ENCODE data around the gene LRP2.
A peak's percentile ranks its signal among the peaks of the same experiment; 100 is the strongest.

The LRP2 gene

GRCh38 chr2:169362894-169363559 is 693 bp upstream of the LRP2 start:
- H3K4me3 Mint-ChIP-seq: peak overlapping the region; percentile 80

GRCh38 chr2:169361706-169362117 is 622 bp downstream of the LRP2 start:
- no peak overlapping the region for H3K27ac Mint-ChIP-seq
- H3K36me3 Mint-ChIP-seq (ENCODE audit: low read depth): no peaks in the 10 kb centered on the region
- peak; percentile 49 for DNase-seq
- H3K9me3 Mint-ChIP-seq: no peaks in the 10 kb centered on the region
- peak overlapping the region; percentile 45 for H3K4me3 Mint-ChIP-seq
- H3K4me1 Mint-ChIP-seq (ENCODE audit: low read depth): peaks cover 38% of the 10 kb centered on the region
- H3K27me3 Mint-ChIP-seq: peaks cover 65% of the 10 kb centered on the region

More at GRCh38 chr2:169362894-169363559, 693 bp upstream of the LRP2 start:
- no peaks in the 10 kb centered on the region for H3K36me3 Mint-ChIP-seq (ENCODE audit: low read depth)
- peaks cover 71% of the 10 kb centered on the region for H3K27me3 Mint-ChIP-seq
- peaks cover 38% of the 10 kb centered on the region for H3K4me1 Mint-ChIP-seq (ENCODE audit: low read depth)
- H3K27ac Mint-ChIP-seq: peak overlapping the region; percentile 47
- no peak for DNase-seq
- no peaks in the 10 kb centered on the region for H3K9me3 Mint-ChIP-seq

- H3K4me1 Mint-ChIP-seq (ENCODE audit: low read depth): peaks cover 38% of the 10 kb centered on the region
Measured at GRCh38 chr2:169360984-169361705, 1.2 kb downstream of the LRP2 start.

GRCh38 chr2:169358016-169358415 is 4.3 kb downstream of the LRP2 start:
- H3K36me3 Mint-ChIP-seq (ENCODE audit: low read depth): no peaks in the 10 kb centered on the region
- H3K27me3 Mint-ChIP-seq: peaks cover 59% of the 10 kb centered on the region

More at GRCh38 chr2:169360984-169361705, 1.2 kb downstream of the LRP2 start:
- no peaks in the 10 kb centered on the region for H3K9me3 Mint-ChIP-seq
- DNase-seq: no peak
- peak overlapping the region; percentile 45 for H3K4me3 Mint-ChIP-seq
- H3K27ac Mint-ChIP-seq: no peak overlapping the region
- peaks cover 70% of the 10 kb centered on the region for H3K27me3 Mint-ChIP-seq
- H3K36me3 Mint-ChIP-seq (ENCODE audit: low read depth): no peaks in the 10 kb centered on the region

GRCh38 chr2:169354244-169354643 is 8.1 kb downstream of the LRP2 start:
- Mint-ChIP-seq H3K27ac (no peak overlapping the region), H3K4me1 (ENCODE audit: low read depth) (peaks cover 2% of the 10 kb centered on the region), H3K9me3 (no peaks in the 10 kb centered on the region), H3K27me3 (peaks cover 26% of the 10 kb centered on the region), H3K36me3 (ENCODE audit: low read depth) (no peaks in the 10 kb centered on the region), H3K4me3 (no peak overlapping the region)
- DNase-seq: no peak

More at GRCh38 chr2:169358016-169358415, 4.3 kb downstream of the LRP2 start:
- H3K27ac Mint-ChIP-seq: no peak overlapping the region
- no peaks in the 10 kb centered on the region for H3K9me3 Mint-ChIP-seq
- DNase-seq: no peak
- peaks cover 17% of the 10 kb centered on the region for H3K4me1 Mint-ChIP-seq (ENCODE audit: low read depth)
- no peak overlapping the region for H3K4me3 Mint-ChIP-seq

GRCh38 chr2:169351725-169352124 is 10.6 kb downstream of the LRP2 start:
- no peak for DNase-seq
- Mint-ChIP-seq H3K36me3 (ENCODE audit: low read depth) (no peaks in the 10 kb centered on the region), H3K4me1 (ENCODE audit: low read depth) (peaks cover 2% of the 10 kb centered on the region), H3K9me3 (no peaks in the 10 kb centered on the region), H3K27me3 (peaks cover 19% of the 10 kb centered on the region), H3K27ac (no peak overlapping the region), H3K4me3 (no peak overlapping the region)

- H3K27ac Mint-ChIP-seq: no peak overlapping the region
- peaks cover 5% of the 10 kb centered on the region for H3K27me3 Mint-ChIP-seq
- no peaks in the 10 kb centered on the region for H3K36me3 Mint-ChIP-seq (ENCODE audit: low read depth)
- no peak for DNase-seq
- H3K4me3 Mint-ChIP-seq: no peak overlapping the region
- H3K9me3 Mint-ChIP-seq: no peaks in the 10 kb centered on the region
- peaks cover 2% of the 10 kb centered on the region for H3K4me1 Mint-ChIP-seq (ENCODE audit: low read depth)
Measured at GRCh38 chr2:169349535-169349934, 12.8 kb downstream of the LRP2 start.

- Mint-ChIP-seq H3K36me3 (ENCODE audit: low read depth) (no peaks in the 10 kb centered on the region), H3K4me3 (no peak overlapping the region), H3K27ac (no peak overlapping the region)
Measured at GRCh38 chr2:169348321-169349024, 13.9 kb downstream of the LRP2 start.

GRCh38 chr2:169345486-169346437 is 16.6 kb downstream of the LRP2 start:
- no peaks in the 10 kb centered on the region for H3K4me1 Mint-ChIP-seq (ENCODE audit: low read depth)
- H3K36me3 Mint-ChIP-seq (ENCODE audit: low read depth): no peaks in the 10 kb centered on the region
- no peaks in the 10 kb centered on the region for H3K9me3 Mint-ChIP-seq
- H3K4me3 Mint-ChIP-seq: no peak overlapping the region
- no peak overlapping the region for H3K27ac Mint-ChIP-seq
- H3K27me3 Mint-ChIP-seq: peaks cover 19% of the 10 kb centered on the region
- no peak for DNase-seq

More at GRCh38 chr2:169348321-169349024, 13.9 kb downstream of the LRP2 start:
- Mint-ChIP-seq H3K4me1 (ENCODE audit: low read depth) (no peaks in the 10 kb centered on the region), H3K27me3 (peaks cover 8% of the 10 kb centered on the region), H3K9me3 (no peaks in the 10 kb centered on the region)
- DNase-seq: no peak

GRCh38 chr2:169344736-169345485 is 17.4 kb downstream of the LRP2 start:
- no peaks in the 10 kb centered on the region for H3K4me1 Mint-ChIP-seq (ENCODE audit: low read depth)
- no peaks in the 10 kb centered on the region for H3K36me3 Mint-ChIP-seq (ENCODE audit: low read depth)
- no peak overlapping the region for H3K4me3 Mint-ChIP-seq
- no peak for DNase-seq
- peaks cover 24% of the 10 kb centered on the region for H3K27me3 Mint-ChIP-seq
- no peak overlapping the region for H3K27ac Mint-ChIP-seq
- H3K9me3 Mint-ChIP-seq: no peaks in the 10 kb centered on the region

GRCh38 chr2:169343202-169343601 is 19.1 kb downstream of the LRP2 start:
- Mint-ChIP-seq H3K27me3 (peaks cover 32% of the 10 kb centered on the region), H3K27ac (no peak overlapping the region), H3K36me3 (ENCODE audit: low read depth) (no peaks in the 10 kb centered on the region), H3K4me3 (no peak overlapping the region), H3K9me3 (no peaks in the 10 kb centered on the region), H3K4me1 (ENCODE audit: low read depth) (no peaks in the 10 kb centered on the region)
- DNase-seq: no peak

- Mint-ChIP-seq H3K27me3 (peaks cover 41% of the 10 kb centered on the region), H3K4me1 (ENCODE audit: low read depth) (no peaks in the 10 kb centered on the region), H3K4me3 (no peak overlapping the region), H3K9me3 (no peaks in the 10 kb centered on the region), H3K27ac (no peak overlapping the region), H3K36me3 (ENCODE audit: low read depth) (no peaks in the 10 kb centered on the region)
- no peak for DNase-seq
Measured at GRCh38 chr2:169339657-169340056, 22.7 kb downstream of the LRP2 start.

GRCh38 chr2:169336695-169337094 is 25.6 kb downstream of the LRP2 start:
- no peak overlapping the region for H3K27ac Mint-ChIP-seq
- H3K36me3 Mint-ChIP-seq (ENCODE audit: low read depth): no peaks in the 10 kb centered on the region
- H3K9me3 Mint-ChIP-seq: no peaks in the 10 kb centered on the region
- peaks cover 31% of the 10 kb centered on the region for H3K27me3 Mint-ChIP-seq
- H3K4me3 Mint-ChIP-seq: no peak overlapping the region
- H3K4me1 Mint-ChIP-seq (ENCODE audit: low read depth): no peaks in the 10 kb centered on the region
- DNase-seq: no peak

Measured in activated T-cell treated with anti-CD3 and anti-CD28 coated beads, Interleukin-2, amount 50 U/mL, for 24 hours (primary cell).